Mesenchymal stem cell (in vitro differentiated cells and primary cell): ENCODE measurements around the gene USP31.
A peak's percentile ranks its signal among the peaks of the same experiment; 100 is the strongest.

Experiments used
- DNase-seq: peaks from one replicate; pipeline ENCODE4 v3.0.0-alpha.2; 2013
- H2AFZ ChIP-seq: one replicate; pipeline ENCODE4 v1.6.1; 2013; ENCODE audit warnings: low read depth, mild to moderate bottlenecking, control low read depth, inconsistent platforms, low read length, moderate library complexity
- H2AK5ac ChIP-seq: 2 replicates; pipeline ENCODE4 v1.6.1; 2013; ENCODE audit warnings: low read length, moderate library complexity, mild to moderate bottlenecking, inconsistent platforms; ENCODE audit not compliant: severe bottlenecking
- H2BK120ac ChIP-seq: one replicate; pipeline ENCODE4 v1.6.1; 2013; ENCODE audit warnings: low read depth, mild to moderate bottlenecking, inconsistent platforms, low read length, moderate library complexity
- H2BK12ac ChIP-seq, 2 experiments: one replicate each; pipeline ENCODE4 v1.6.1; 2013; ENCODE audit warnings: inconsistent platforms in 2 of 2, low read length in 2 of 2, mild to moderate bottlenecking in 2 of 2, moderate library complexity in 2 of 2, control low read depth in 1 of 2
- H2BK15ac ChIP-seq: one replicate; pipeline ENCODE4 v1.6.1; 2013; ENCODE audit warnings: mild to moderate bottlenecking, low read depth, inconsistent platforms; ENCODE audit not compliant: poor library complexity, severe bottlenecking
- H2BK5ac ChIP-seq: 2 replicates; pipeline ENCODE4 v1.6.1; 2013; ENCODE audit warnings: low read depth, mild to moderate bottlenecking, low read length, control low read depth, inconsistent platforms; ENCODE audit not compliant: poor library complexity, severe bottlenecking
- H3K14ac ChIP-seq, 2 experiments: one replicate each; pipeline ENCODE4 v1.6.1; 2013; ENCODE audit warnings: inconsistent platforms in 2 of 2, low read length in 2 of 2, control low read depth in 1 of 2, mild to moderate bottlenecking in 1 of 2, moderate library complexity in 1 of 2
- H3K18ac ChIP-seq, 2 experiments: one replicate each; pipeline ENCODE4 v1.6.1; 2013; ENCODE audit warnings: inconsistent platforms in 2 of 2, low read length in 2 of 2, control low read depth in 1 of 2, low read depth in 1 of 2, mild to moderate bottlenecking in 1 of 2
- H3K23ac ChIP-seq, 2 experiments: one replicate each; pipeline ENCODE4 v1.6.1; 2013; ENCODE audit warnings: inconsistent platforms in 2 of 2, low read length in 2 of 2, mild to moderate bottlenecking in 2 of 2, moderate library complexity in 2 of 2, control low read depth in 1 of 2
- H3K27ac ChIP-seq: 2 replicates; pipeline ENCODE4 v1.5.1; 2013; ENCODE audit warnings: mild to moderate bottlenecking, moderate library complexity, low read length, control low read depth, inconsistent platforms; ENCODE audit not compliant: poor library complexity, severe bottlenecking
- H3K27me3 ChIP-seq, 2 experiments: 2 replicates each; pipeline versions ENCODE4 v1.6.1 to v1.7.0; 2013; ENCODE audit warnings: low read length in 2 of 2, mild to moderate bottlenecking in 2 of 2, moderate library complexity in 2 of 2, control low read depth in 1 of 2, inconsistent platforms in 1 of 2; ENCODE audit not compliant: control insufficient read depth in 1 of 2, insufficient read depth in 1 of 2
- H3K36me3 ChIP-seq, 2 experiments: 2 replicates each; pipeline versions ENCODE4 v1.6.1 to v1.7.0; 2013; ENCODE audit warnings: low read length in 2 of 2, control low read depth in 1 of 2, inconsistent platforms in 1 of 2, low read depth in 1 of 2, mild to moderate bottlenecking in 1 of 2; ENCODE audit not compliant: insufficient read depth in 2 of 2, control insufficient read depth in 1 of 2
- H3K4ac ChIP-seq, 2 experiments: one replicate each; pipeline ENCODE4 v1.6.1; 2013; ENCODE audit warnings: inconsistent platforms in 2 of 2, low read length in 2 of 2, mild to moderate bottlenecking in 2 of 2, moderate library complexity in 2 of 2, control low read depth in 1 of 2, low read depth in 1 of 2
- H3K4me1 ChIP-seq: 2 replicates; pipeline ENCODE4 v1.6.1; 2013; ENCODE audit warnings: low read depth, low read length, control low read depth; ENCODE audit not compliant: control insufficient read depth, insufficient read depth
- H3K4me2 ChIP-seq: 2 replicates; pipeline ENCODE4 v1.6.1; 2013; ENCODE audit warnings: low read length, mild to moderate bottlenecking, inconsistent platforms; ENCODE audit not compliant: poor library complexity, severe bottlenecking
- H3K4me3 ChIP-seq, 2 experiments: 2 replicates each; pipeline versions ENCODE4 v1.5.1 to v1.7.0; 2013; ENCODE audit warnings: low read length in 2 of 2, mild to moderate bottlenecking in 2 of 2, control low read depth in 1 of 2, low read depth in 1 of 2; ENCODE audit not compliant: insufficient read depth in 1 of 2
- H3K79me1 ChIP-seq: replicated peaks from 2 replicates; pipeline ENCODE4 v1.6.1; 2013; ENCODE audit warnings: mild to moderate bottlenecking, control low read depth, low read length, inconsistent platforms; ENCODE audit not compliant: poor library complexity, severe bottlenecking
- H3K9ac ChIP-seq: 2 replicates; pipeline ENCODE4 v1.7.0; 2013; ENCODE audit warnings: mild to moderate bottlenecking, low read length, moderate library complexity
- H3K9me3 ChIP-seq: 2 replicates; pipeline ENCODE4 v1.7.0; 2013; ENCODE audit warnings: mild to moderate bottlenecking, low read length; ENCODE audit not compliant: control insufficient read depth
- H4K8ac ChIP-seq: one replicate; pipeline ENCODE4 v1.6.1; 2013; ENCODE audit warnings: inconsistent platforms, mild to moderate bottlenecking, low read length, moderate library complexity
- H4K91ac ChIP-seq: one replicate; pipeline ENCODE4 v1.6.1; 2013; ENCODE audit warnings: mild to moderate bottlenecking, low read length, inconsistent platforms
- WGBS: methylation state at CpG from one replicate; pipeline ENCODE4 v1.1.7; 2013; ENCODE audit warnings: mixed read lengths; 5-methylcytosine and 5-hydroxymethylcytosine counted together

Gene USP31

DNA sequence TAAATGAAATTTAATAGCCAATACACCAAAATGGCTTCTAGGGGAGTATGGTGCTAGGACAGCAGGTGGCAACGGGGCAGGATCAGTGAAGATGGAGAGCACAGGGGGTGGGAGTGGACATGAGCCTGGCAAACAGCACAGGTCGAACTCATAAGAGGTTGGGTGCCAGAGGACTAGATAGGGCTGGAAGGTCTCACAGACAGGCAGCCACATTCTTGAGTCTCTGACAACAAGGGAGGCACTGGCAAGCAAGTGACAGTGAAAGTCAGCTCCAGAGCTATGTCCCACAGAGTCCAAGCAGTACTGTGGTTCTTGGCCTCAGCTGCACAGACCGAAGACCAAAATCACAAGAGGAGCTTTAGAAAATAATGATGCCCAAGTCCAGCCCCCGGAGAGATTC, 61.2 kb downstream of the USP31 start:
- Histone ChIP-seq H3K4me3 (no peak overlapping the region), H4K91ac (no peak overlapping the region), H3K9me3 (no peaks in the 10 kb centered on the region), H3K18ac (no peak overlapping the region), H3K14ac (no peak overlapping the region), H2BK120ac (no peak overlapping the region), H3K23ac (no peak overlapping the region), H3K9ac (no peak overlapping the region), H2BK12ac (no peak overlapping the region), H2BK5ac (no peak overlapping the region), H3K4me2 (no peak overlapping the region), H2AFZ (no peak overlapping the region), H3K36me3 (peaks cover 18 to 50% of the 10 kb centered on the region in 2 experiments), H3K79me1 (peaks cover 15% of the 10 kb centered on the region), H2BK15ac (no peak overlapping the region), H4K8ac (no peak overlapping the region), H3K27me3 (no peaks in the 10 kb centered on the region), H2AK5ac (no peak overlapping the region), H3K27ac (no peak overlapping the region), H3K4ac (no peak overlapping the region), H3K4me1 (no peaks in the 10 kb centered on the region)
- 88% methylated on average over 3 of the region's 4 CpGs for WGBS
- DNase-seq, result no peak

DNA sequence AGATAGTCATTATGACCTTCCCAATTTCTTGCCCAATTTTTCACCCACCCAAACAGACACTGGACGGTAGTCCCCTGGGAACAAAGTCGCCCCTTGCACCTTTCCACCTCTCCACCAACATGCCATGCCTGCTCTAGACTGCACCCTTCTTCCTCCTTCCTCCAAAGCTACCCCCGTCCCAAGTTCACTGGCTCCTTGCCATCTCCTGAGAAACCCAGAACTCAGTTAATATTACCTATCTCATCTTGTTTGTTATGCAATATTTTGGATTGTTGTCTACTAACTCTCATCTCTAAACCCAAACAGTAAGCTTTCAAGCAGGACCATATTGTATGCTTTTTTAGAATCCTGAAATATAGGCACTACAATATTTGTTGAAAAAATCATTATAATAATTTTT, 63.3 kb downstream of the USP31 start:
- no peak overlapping the region for H4K91ac ChIP-seq
- H3K4me1 ChIP-seq, result peaks cover 2% of the 10 kb centered on the region
- H3K79me1 ChIP-seq, result peaks cover 13% of the 10 kb centered on the region
- peaks cover 32 to 56% of the 10 kb centered on the region in 2 experiments for H3K36me3 ChIP-seq
- H3K18ac ChIP-seq, result no peak overlapping the region
- no peak overlapping the region for H3K27ac ChIP-seq
- no peak overlapping the region for H2AK5ac ChIP-seq
- H3K23ac ChIP-seq, result no peak overlapping the region
- H3K14ac ChIP-seq, result no peak overlapping the region
- H4K8ac ChIP-seq, result no peak overlapping the region
- DNase-seq, result no peak
- H3K4me2 ChIP-seq, result no peak overlapping the region
- H2BK15ac ChIP-seq, result no peak overlapping the region
- no peak overlapping the region for H3K4ac ChIP-seq
- H2BK12ac ChIP-seq, result no peak overlapping the region
- no peak overlapping the region for H2AFZ ChIP-seq
- no peak overlapping the region for H2BK120ac ChIP-seq
- 98% methylated on average over 3 of the region's 3 CpGs for WGBS
- no peaks in the 10 kb centered on the region for H3K9me3 ChIP-seq
- no peak overlapping the region for H2BK5ac ChIP-seq
- H3K27me3 ChIP-seq, result no peaks in the 10 kb centered on the region
- no peak overlapping the region for H3K9ac ChIP-seq
- H3K4me3 ChIP-seq, result no peak overlapping the region

DNA sequence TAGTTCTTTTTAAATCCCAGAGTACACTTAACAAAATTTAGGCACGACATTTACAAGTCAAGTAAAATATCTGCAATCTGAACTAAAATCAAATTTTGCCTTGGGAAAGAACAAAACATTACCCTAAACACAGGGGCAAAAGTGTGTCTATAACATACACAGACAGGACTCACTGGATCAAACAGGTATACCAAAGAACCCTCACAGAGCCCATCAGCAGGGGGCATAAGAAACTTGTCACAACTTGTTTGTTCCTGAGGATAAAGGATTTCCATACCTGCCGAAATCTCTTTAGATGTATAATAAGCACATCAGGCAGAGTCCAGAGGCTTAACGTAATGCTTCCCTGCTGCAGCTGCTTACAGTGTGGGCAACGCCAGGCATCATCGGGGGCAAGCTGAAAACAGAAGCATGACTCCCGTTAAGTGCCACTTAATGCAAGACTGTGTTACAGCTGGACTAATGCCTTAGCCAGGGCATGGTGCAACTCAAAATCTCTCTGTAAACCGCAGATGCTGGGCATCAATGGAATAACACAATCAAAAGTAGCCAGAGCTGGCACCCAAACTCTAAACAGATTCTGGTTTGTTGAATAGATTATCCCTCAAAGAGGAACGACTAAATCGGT, 67.0 kb downstream of the USP31 start:
- H4K8ac ChIP-seq, result no peak overlapping the region
- H4K91ac ChIP-seq, result no peak overlapping the region
- no peak overlapping the region for H2AK5ac ChIP-seq
- H2BK5ac ChIP-seq, result no peak overlapping the region
- H2BK12ac ChIP-seq, result no peak overlapping the region
- no peak overlapping the region for H3K23ac ChIP-seq
- H3K4me3 ChIP-seq, result no peak overlapping the region
- H3K18ac ChIP-seq, result no peak overlapping the region
- no peak overlapping the region for H3K14ac ChIP-seq
- H2BK120ac ChIP-seq, result no peak overlapping the region
- H3K4me2 ChIP-seq, result no peak overlapping the region
- peaks cover 26 to 56% of the 10 kb centered on the region in 2 experiments for H3K36me3 ChIP-seq
- H3K4me1 ChIP-seq, result peaks cover 2% of the 10 kb centered on the region
- H2BK15ac ChIP-seq, result no peak overlapping the region
- H3K9me3 ChIP-seq, result no peaks in the 10 kb centered on the region
- H2AFZ ChIP-seq, result no peak overlapping the region
- no peak overlapping the region for H3K9ac ChIP-seq
- DNase-seq, result no peak
- WGBS, result 94% methylated on average over 7 of the region's 9 CpGs
- H3K4ac ChIP-seq, result no peak overlapping the region
- no peaks in the 10 kb centered on the region for H3K27me3 ChIP-seq
- H3K79me1 ChIP-seq, result peaks cover 11% of the 10 kb centered on the region
- no peak overlapping the region for H3K27ac ChIP-seq

DNA sequence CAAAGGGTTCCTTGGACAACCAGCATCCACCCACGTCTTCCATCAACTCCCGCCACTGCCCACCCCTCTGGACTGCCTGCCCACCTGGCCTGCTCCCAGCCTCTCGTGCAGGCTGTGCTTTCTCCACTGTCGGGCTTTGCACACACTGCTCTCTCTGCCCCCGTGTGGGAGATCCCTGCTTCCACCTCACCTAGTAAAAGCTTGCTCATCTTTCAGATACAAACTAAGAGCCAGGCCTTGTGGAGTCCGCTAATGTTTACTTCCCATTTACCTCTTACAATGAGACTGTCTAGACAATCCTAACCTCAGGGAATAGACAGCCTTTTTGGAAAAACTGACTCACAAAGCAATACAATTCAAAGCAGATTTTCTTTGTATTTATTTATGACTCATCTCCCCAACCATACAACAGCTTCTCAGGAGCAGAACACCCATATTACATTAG, 67.6 kb downstream of the USP31 start:
- Histone ChIP-seq H3K4me2 (no peak overlapping the region), H4K91ac (no peak overlapping the region), H3K23ac (no peak overlapping the region), H2BK15ac (no peak overlapping the region), H3K4me3 (no peak overlapping the region), H3K9ac (no peak overlapping the region), H2AFZ (no peak overlapping the region), H3K27ac (no peak overlapping the region), H3K4me1 (peaks cover 2% of the 10 kb centered on the region), H3K27me3 (no peaks in the 10 kb centered on the region), H4K8ac (peak overlapping the region; percentile 73), H3K9me3 (no peaks in the 10 kb centered on the region), H3K36me3 (peaks cover 26 to 52% of the 10 kb centered on the region in 2 experiments), H2AK5ac (no peak overlapping the region), H2BK12ac (peak overlapping the region in 1 of 2 experiments; percentile 57), H2BK120ac (no peak overlapping the region), H3K4ac (no peak overlapping the region), H2BK5ac (no peak overlapping the region), H3K18ac (no peak overlapping the region), H3K79me1 (peaks cover 11% of the 10 kb centered on the region), H3K14ac (no peak overlapping the region)
- DNase-seq, result no peak
- WGBS, result 96% methylated on average over 6 of the region's 6 CpGs
